CD4-positive, alpha-beta T cell treated with Interleukin-6 for 4 hours (primary cell): ENCODE measurements around the gene SLC51A.
"Not testable (repeated sequence)": the region's sequence is repeated elsewhere in the genome, so short reads cannot be mapped to it uniquely, and the experiment has no call there.

ENCODE experiments used
- DNase-seq: peaks from one replicate; pipeline ENCODE4 v3.0.0-alpha.2; 2020; ENCODE audit warnings: mixed read lengths

Gene SLC51A

DNA sequence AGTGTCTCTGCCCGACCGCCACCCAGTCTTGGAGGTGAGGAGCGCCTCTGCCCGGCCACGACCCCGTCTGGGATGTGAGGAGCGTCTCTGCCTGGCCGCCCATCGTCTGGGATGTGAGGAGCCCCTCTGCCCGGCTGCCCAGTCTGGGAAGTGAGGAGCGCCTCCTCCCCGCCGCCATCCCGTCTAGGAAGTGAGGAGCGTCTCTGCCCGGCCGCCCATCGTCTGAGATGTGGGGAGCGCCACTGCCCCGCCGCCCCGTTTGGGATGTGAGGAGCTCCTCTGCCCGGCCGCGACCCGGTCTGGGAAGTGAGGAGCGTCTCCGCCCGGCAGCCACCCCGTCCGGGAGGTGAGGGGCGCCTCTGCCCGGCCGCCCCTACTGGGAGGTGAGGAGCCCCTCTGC, 27.8 kb downstream of the SLC51A start:
- not testable (repeated sequence) for DNase-seq

DNA sequence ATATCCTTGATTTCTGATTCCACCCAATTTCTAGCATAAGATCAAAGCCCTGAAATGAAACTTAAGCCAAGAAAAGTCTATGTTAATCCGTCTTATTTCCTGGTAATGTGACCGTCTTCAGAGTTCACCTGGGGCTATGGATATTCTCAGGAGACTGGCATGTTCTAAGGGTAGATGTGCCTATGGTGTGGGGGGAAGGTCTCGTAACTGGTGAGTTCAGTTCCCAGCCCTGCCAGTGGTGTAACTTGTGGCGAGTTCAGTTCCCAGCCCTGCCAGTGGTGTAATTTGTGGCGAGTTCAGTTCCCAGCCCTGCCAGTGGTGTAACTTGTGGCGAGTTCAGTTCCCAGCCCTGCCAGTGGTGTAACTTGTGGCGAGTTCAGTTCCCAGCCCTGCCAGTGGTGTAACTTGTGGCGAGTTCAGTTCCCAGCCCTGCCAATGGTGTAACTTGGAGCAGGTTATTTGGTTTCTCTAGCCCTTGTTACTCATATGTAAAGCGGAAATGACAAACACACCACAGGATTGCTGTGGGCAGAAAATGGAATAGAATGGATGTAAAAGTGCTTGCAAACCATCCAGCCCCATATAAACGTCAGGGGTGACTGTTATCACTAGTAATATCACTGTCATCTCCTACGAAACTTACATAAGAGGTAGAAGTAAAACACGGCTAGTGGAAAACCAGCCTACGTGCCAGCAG, 30.4 kb downstream of the SLC51A start:
- DNase-seq: no peak

DNA sequence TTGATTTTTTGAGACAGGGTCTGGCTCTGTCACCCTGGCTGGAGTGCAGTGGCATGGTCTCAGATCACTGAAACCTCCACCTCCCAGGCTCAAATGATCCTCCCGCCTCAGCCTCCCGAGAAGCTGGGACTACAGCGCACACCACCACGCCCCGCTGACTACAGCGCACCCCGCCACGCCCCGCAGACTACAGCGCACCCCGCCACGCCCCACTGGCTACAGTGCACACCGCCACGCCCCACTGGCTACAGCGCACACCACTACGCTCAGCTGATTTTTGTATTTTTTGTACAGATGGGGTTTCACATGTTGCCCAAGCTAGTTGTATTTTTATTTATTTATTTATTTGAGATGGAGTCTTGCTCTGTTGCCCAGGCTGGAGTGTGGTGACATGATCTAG, 35.6 kb downstream of the SLC51A start:
- no peak for DNase-seq

DNA sequence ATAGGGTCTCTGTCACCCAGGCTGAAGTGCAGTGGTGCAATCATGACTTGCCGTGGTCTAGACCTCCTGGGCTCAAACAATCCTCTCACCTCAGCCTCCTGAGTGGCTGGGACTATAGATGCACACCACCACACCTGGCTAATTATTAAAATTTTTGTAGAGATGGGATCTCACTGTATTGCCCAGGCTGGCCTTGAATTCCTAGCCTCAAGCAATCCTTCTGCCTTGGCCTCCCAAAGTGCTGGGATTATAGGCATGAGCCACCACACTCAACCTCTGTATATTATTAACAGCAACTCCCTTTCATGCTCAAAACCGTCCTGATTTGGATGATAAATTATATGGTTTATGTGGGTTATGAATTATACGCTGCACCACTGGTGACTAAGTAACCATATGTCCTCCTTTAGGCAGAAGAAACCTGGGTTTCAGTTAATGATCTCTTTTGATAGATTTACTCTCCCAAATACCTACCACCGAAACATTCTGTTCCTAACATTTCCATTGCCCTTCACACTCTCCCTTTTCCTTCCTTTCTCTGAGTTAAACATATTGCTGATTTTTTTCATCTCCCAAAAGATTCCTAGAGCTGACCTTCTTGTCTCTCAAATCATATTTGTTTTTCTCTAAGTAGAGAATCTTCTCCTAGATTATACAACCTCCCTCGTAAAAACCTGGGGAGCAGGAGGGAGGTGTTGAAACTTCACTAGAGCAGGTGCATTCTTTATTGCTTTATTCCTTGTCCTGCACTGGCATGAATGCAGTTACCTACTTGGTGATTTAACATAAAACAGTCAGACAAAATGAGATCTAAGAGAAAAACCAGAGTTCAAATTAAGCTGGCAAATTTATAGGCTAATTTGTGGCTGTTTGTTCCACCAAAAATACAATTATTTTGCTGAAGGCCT, 38.3 kb downstream of the SLC51A start:
- DNase-seq: no peak

DNA sequence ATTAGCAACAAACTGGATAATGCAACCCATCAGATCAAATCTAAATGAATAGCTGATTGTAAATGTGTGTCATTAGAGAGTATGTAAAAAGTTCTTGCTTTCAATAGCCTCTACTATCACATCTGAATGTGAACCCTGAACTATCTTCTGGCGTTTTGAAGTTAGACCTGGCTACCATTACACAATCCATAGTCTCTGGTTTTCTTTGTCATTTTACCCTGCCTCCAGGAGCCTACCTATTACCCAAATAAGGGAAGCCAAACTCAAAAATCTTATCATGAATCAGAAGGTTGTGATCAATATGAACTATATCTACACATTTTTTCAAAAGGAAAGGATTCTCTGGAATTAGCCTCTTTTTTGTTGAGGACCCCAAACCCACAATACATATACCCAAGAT, 39.4 kb downstream of the SLC51A start:
- no peak for DNase-seq

DNA sequence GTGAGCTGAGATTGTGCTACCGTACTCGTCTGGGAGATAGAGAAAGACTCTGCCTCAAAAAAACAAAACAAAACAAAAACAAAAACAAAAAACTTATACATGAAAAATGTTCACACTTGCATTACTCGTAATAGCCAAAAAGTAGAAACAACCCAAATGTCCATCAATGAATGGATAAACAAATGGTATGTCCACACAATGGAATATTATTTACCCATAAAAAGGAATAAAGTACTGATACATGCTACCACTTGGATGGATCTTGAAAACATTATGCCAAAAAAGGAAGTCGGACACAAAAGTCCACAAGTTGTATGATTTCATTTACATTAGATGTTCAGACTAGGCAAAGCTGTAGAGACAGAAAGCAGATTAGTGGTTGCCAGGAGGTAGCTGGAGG, 44.5 kb downstream of the SLC51A start:
- DNase-seq: no peak

DNA sequence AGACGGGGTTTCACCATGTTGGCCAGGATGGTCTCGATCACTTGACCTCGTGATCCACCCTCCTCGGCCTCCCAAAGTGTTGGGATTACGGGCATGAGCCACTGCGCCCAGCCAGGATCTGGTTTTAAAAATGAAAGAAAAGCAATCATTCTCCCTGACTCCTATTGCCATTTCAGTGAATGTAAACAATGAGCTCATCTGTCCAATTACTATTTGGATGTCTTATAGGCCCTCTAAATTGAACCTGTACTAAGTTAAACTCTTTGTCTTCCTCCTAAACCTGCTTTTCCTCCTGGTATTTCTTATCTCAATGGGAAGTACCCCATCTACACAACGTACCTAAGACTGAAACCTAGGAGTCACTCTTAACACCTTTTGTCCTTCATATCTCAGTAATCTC, 47.5 kb downstream of the SLC51A start:
- no peak for DNase-seq

DNA sequence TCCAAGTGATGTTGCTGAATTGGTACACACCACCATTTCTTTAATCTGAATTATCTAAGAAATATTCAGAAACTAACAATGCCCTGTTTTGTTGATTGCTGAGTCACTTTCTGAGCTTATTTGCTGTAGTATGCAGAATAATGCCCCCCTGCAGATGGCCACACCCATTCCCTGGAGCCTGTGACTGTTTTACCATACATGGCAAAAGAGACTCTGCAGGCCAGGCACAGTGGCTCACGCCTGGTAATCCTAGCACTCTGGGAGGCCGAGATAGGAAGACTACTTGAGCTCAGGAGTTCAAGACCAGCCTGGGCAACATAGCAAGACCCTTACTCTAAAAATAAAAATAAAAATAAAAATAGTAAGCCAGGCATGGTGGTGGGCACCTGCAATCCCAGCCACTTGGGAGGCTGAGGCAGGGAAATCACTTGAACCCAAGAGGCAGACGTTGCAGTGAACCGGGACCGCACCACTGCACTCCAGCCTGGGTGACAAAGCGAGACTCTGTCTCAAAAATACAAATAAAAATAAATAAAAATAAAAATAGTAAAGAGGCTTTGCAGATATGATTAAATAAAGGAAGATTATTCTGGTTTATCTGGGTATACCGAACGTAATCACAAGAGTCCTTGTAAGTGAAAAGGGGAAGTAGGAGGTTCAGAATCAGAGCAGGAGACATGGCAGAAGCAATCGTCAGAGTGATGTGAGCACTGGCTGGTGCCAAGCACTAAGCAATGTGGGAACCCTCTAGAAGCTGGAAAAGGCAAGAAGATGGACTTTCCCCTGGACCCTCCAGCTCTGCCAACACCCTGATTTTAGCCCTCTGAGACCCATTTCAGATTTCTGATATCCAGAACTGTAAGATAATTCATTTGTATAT, 52.2 kb downstream of the SLC51A start:
- peak; percentile 8 for DNase-seq

DNA sequence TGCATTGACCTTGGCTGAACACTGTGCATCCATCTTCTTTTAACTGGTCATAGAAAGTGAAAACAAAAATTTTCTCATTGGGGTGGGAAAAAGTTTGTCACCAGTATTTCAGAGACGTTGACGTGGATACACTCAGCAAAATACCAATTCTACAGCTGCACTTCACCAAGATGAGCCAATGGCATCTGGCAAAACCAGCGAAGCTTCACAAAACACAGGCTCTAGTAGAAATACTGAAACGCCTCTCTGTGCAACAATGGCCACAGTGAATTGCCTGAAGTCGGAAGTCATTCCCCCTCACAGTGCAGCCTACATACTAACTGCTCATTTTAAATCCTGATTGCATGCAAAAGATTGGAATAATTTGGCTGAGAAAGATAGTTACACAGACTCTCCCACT, 54.2 kb downstream of the SLC51A start:
- DNase-seq: no peak

DNA sequence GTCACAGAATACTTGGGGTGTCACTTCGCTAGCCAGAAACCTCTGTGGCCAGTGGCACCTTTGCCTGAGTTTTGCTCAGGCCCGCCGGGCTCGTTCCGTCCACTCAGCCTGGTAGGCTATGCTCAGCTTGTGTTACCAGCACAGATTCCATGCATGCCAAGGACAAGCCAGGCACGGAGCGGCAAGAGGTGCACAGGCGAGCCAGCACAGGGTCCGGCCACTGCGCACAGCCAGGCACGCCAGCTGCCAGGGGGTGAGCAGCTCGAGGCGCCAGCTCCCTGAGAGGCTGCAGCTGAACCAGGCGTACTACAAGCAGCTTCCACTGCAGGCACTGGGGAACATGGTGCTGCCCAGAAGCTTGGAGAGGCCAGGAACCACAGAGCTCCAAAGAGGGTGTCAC, 56.5 kb downstream of the SLC51A start:
- no peak for DNase-seq

DNA sequence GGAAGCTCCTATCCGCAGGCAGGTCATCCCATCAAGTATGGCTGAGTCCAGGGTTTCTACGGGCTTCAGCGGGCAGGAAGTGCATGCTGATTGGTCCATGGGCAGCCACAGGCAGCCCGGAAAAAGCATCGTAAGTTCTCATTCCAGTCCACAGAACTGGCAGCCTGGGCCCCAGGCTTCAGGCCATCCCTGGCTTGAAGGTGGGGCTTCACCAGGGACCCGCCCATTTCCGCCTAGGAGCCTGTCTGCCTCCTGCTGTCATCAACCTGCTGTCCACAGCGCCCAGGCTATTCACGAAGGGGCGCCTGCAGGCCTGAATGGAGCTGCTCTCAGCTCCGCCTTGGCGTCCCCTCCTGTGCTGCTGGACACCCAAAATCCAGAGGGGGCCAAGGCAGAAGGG, 57.3 kb downstream of the SLC51A start:
- DNase-seq: peak; percentile 11

DNA sequence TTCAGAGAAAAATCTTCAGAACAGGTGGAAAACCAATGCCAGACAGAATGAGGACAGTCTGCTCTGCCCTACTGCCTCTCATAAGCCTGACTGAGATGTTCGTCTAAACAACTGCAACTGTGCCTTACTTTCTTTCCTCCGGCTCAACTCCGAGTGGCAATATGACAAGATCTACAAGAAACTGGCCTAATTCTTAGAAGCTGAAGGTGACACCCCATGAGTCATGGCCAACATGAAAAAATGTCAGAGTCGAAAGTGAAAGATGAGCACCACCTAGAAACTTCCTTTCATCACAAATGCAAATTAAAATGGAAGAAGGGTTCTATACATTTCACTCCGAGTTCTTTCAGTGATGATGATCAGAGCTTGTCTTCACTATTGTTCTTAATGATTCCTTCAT, 58.3 kb downstream of the SLC51A start:
- peak; percentile 71 for DNase-seq

DNA sequence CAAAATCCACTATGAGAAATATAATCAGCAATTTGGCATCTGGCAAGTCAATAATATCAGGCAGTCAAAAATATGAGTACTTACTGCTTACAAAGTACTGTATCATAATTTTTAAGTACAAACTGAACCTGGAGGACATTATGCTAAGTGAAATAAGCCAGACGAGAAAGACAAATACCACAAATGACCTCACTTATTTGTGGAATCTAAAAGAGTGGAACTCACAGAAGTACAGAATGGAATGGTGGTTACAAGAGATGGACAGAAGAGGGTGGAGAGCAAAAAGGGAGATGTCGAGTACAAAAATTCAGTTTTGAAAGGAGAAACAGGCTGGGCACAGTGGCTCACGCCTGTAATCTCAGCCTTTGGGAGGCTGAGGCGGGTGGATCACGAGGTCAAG, 58.8 kb downstream of the SLC51A start:
- no peak for DNase-seq

DNA sequence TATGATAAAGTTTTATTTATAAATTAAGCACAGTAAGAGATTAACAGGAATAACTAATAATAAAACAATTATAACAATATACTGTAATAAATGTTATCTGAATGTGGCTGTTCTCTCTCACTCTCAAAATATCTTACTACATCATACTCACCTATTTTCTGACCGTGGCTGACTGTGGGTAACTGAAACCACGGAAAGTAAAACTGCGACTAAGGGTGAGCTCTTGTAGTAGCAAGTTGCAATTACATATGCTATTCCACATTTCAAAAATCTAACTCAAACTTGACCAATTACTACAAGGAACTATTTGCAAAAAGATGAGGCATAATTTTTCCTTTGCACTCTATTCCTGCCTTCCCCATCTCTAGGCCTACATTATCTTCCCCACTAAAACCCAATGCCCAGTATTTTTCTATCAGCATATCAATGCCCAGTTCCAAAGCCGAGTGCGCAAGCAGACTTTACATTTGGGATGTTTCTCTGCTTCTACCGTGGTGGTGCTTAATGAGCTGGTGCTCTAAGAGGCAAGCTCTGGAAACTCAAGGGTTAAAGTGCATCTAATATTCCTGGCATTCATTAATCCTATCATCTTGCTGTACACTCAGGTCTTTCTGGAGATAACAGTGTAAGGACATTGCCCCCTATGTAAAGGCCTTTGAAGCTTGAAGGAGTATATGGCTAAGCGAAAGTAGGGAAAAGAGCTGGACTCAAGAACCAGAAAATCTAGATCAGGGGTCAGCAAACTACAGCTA, 64.5 kb downstream of the SLC51A start:
- no peak for DNase-seq

- DNase-seq: no peak
Observed at GRCh38 chr3:196281962-196282361, 65.6 kb downstream of the SLC51A start.
